Mesendoderm (in vitro differentiated cells): ENCODE data around the gene GMIP.

ENCODE experiments used
- DNase-seq: peaks from one replicate; pipeline ENCODE4 v3.0.0; 2013
- H2AK5ac ChIP-seq: 2 replicates; pipeline ENCODE4 v1.6.1; 2013; ENCODE audit warnings: low read length, inconsistent platforms
- H2BK120ac ChIP-seq: 2 replicates; pipeline ENCODE4 v1.6.1; 2013; ENCODE audit warnings: low read depth, mild to moderate bottlenecking, low read length, moderate library complexity, mixed read lengths
- H2BK15ac ChIP-seq: replicated peaks from 2 replicates; pipeline ENCODE4 v1.6.1; 2013; ENCODE audit warnings: low read depth, mild to moderate bottlenecking, moderate library complexity
- H2BK5ac ChIP-seq: 2 replicates; pipeline ENCODE4 v1.6.1; 2013; ENCODE audit warnings: low read length, inconsistent platforms
- H3K18ac ChIP-seq: 2 replicates; pipeline ENCODE4 v1.6.1; 2013; ENCODE audit warnings: mild to moderate bottlenecking, low read length, mixed read lengths
- H3K23ac ChIP-seq: one replicate; pipeline ENCODE4 v1.6.1; 2013; ENCODE audit warnings: low read length
- H3K27ac ChIP-seq: 2 replicates; pipeline ENCODE4 v1.5.1; 2013; ENCODE audit warnings: low read depth, mild to moderate bottlenecking, inconsistent platforms, low read length, moderate library complexity
- H3K27me3 ChIP-seq: 2 replicates; pipeline ENCODE4 v1.6.1; 2013; ENCODE audit warnings: low read length, control low read depth, mild to moderate bottlenecking, inconsistent platforms; ENCODE audit not compliant: insufficient read depth, poor library complexity
- H3K36me3 ChIP-seq: 2 replicates; pipeline ENCODE4 v1.6.1; 2013; ENCODE audit warnings: low read length, inconsistent platforms; ENCODE audit not compliant: control insufficient read depth, insufficient read depth
- H3K4ac ChIP-seq: one replicate; pipeline ENCODE4 v1.6.1; 2013; ENCODE audit warnings: low read depth, mild to moderate bottlenecking, low read length, moderate library complexity
- H3K4me1 ChIP-seq: 2 replicates; pipeline ENCODE4 v1.6.1; 2013; ENCODE audit warnings: low read depth, low read length, inconsistent platforms; ENCODE audit not compliant: control insufficient read depth
- H3K4me2 ChIP-seq: 2 replicates; pipeline ENCODE4 v1.6.1; 2013; ENCODE audit warnings: low read length
- H3K4me3 ChIP-seq: 2 replicates; pipeline ENCODE4 v1.5.1; 2013; ENCODE audit warnings: mild to moderate bottlenecking, low read length
- H3K56ac ChIP-seq: one replicate; pipeline ENCODE4 v1.6.1; 2013; ENCODE audit warnings: low read length
- H3K79me1 ChIP-seq: 2 replicates; pipeline ENCODE4 v1.6.1; 2013; ENCODE audit warnings: low read length, inconsistent platforms
- H3K79me2 ChIP-seq: 2 replicates; pipeline ENCODE4 v1.6.1; 2013; ENCODE audit warnings: mild to moderate bottlenecking, low read length; ENCODE audit not compliant: control insufficient read depth, insufficient read depth
- H3K9ac ChIP-seq: 2 replicates; pipeline ENCODE4 v1.6.1; 2013; ENCODE audit warnings: low read length, inconsistent platforms
- H4K5ac ChIP-seq: one replicate; pipeline ENCODE4 v1.6.1; 2013; ENCODE audit warnings: low read length
- H4K8ac ChIP-seq: one replicate; pipeline ENCODE4 v1.6.1; 2013; ENCODE audit warnings: low read depth, mild to moderate bottlenecking, control low read depth, low read length, moderate library complexity
- WGBS: extraction: QIAGEN DNeasy Blood & Tissue Kit; methylation state at CpG from one replicate; pipeline ENCODE4 v1.1.7; 2013; ENCODE audit warnings: low lambda C conversion rate, missing lambda C conversion rate; ENCODE audit not compliant: insufficient coverage; ENCODE audit errors: extremely low coverage; 5-methylcytosine and 5-hydroxymethylcytosine counted together

GMIP gene

GRCh38 chr19:19656451-19657396 lies 13.3 kb upstream of the GMIP start:
- Histone ChIP-seq H3K4me1 (no peaks in the 10 kb centered on the region), H3K36me3 (peaks cover 28% of the 10 kb centered on the region)

DNA sequence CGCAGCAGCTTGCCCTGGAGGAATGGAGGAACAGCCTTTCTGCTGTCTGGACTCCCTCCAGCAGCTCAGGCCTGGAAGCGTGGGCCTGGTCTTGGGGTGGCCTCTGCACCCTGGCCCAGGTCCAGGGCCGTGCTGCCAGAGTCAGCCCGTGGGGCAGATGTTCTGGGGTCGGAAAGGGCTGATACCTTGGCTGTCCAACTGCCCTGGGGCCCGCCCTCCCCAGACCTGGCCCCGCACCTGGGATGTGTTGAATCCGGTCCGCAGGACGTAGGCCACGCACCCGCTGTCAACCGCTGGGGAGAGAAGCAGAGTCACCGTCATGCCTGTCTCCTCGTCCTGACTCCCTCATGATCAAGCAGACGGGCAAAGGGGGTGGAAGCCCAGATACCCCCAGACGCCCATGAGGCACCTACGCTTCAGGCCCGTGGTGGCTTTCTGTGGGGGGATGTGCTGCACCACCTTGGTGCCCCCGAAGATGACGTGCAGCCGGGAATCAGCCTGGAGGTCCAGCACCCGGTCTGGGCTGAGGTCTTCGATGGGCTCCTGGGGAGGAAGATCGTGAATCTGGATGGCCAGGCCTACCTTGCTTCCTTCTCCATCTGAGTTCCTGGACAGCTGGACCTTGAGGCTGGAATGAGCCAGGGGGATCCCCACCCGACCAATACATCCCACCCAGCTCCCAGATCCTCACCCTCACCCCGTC lies 12.3 kb upstream of the GMIP start:
- no peak for DNase-seq
- no peak overlapping the region for H3K56ac ChIP-seq
- H3K4me3 ChIP-seq = no peak overlapping the region
- no peak overlapping the region for H3K23ac ChIP-seq
- no peak overlapping the region for H2BK15ac ChIP-seq
- H3K27me3 ChIP-seq = no peaks in the 10 kb centered on the region
- WGBS = no CpG with 5 or more reads among the region's 27 CpGs
- no peak overlapping the region for H4K8ac ChIP-seq
- peaks cover 3% of the 10 kb centered on the region for H3K79me2 ChIP-seq
- H2BK120ac ChIP-seq = no peak overlapping the region
- no peak overlapping the region for H3K4me2 ChIP-seq
- no peak overlapping the region for H3K4ac ChIP-seq
- H3K79me1 ChIP-seq = peaks cover 8% of the 10 kb centered on the region
- H2AK5ac ChIP-seq = no peak overlapping the region
- no peaks in the 10 kb centered on the region for H3K4me1 ChIP-seq
- no peak overlapping the region for H3K27ac ChIP-seq
- H3K9ac ChIP-seq = no peak overlapping the region
- no peak overlapping the region for H4K5ac ChIP-seq
- no peak overlapping the region for H3K18ac ChIP-seq
- H3K36me3 ChIP-seq = peaks cover 33% of the 10 kb centered on the region
- H2BK5ac ChIP-seq = no peak overlapping the region

More at GRCh38 chr19:19656451-19657396, 13.3 kb upstream of the GMIP start:
- Histone ChIP-seq H3K56ac (no peak overlapping the region), H3K79me2 (peaks cover 11% of the 10 kb centered on the region), H3K18ac (no peak overlapping the region), H3K9ac (no peak overlapping the region), H3K23ac (no peak overlapping the region), H3K4ac (no peak overlapping the region), H2AK5ac (no peak overlapping the region), H3K4me3 (no peak overlapping the region), H3K27ac (no peak overlapping the region), H3K79me1 (peaks cover 15% of the 10 kb centered on the region), H4K5ac (no peak overlapping the region), H2BK15ac (no peak overlapping the region), H3K4me2 (no peak overlapping the region), H3K27me3 (no peaks in the 10 kb centered on the region), H4K8ac (no peak overlapping the region), H2BK5ac (no peak overlapping the region), H2BK120ac (no peak overlapping the region)
- no peak for DNase-seq
- WGBS = no CpG with 5 or more reads among the region's 33 CpGs

- no peak overlapping the region for H3K9ac ChIP-seq
- no peak overlapping the region for H3K4ac ChIP-seq
- H3K23ac ChIP-seq = no peak overlapping the region
- H3K79me1 ChIP-seq = peaks cover 8% of the 10 kb centered on the region
- H3K18ac ChIP-seq = no peak overlapping the region
- H2BK5ac ChIP-seq = no peak overlapping the region
- peaks cover 3% of the 10 kb centered on the region for H3K79me2 ChIP-seq
- no peak overlapping the region for H2BK15ac ChIP-seq
- H3K4me2 ChIP-seq = no peak overlapping the region
- no peaks in the 10 kb centered on the region for H3K4me1 ChIP-seq
- no peak overlapping the region for H4K8ac ChIP-seq
- H3K27me3 ChIP-seq = no peaks in the 10 kb centered on the region
- H3K36me3 ChIP-seq = peaks cover 36% of the 10 kb centered on the region
- no peak for DNase-seq
- H2BK120ac ChIP-seq = no peak overlapping the region
- no peak overlapping the region for H3K56ac ChIP-seq
- WGBS = no CpG with 5 or more reads among the region's 22 CpGs
- no peak overlapping the region for H4K5ac ChIP-seq
- H2AK5ac ChIP-seq = no peak overlapping the region
- no peak overlapping the region for H3K27ac ChIP-seq
- H3K4me3 ChIP-seq = no peak overlapping the region
Measured at GRCh38 chr19:19655051-19655594, 11.7 kb upstream of the GMIP start.

- H2BK15ac ChIP-seq = no peak overlapping the region
Measured at GRCh38 chr19:19654441-19654840, 11.0 kb upstream of the GMIP start.

DNA sequence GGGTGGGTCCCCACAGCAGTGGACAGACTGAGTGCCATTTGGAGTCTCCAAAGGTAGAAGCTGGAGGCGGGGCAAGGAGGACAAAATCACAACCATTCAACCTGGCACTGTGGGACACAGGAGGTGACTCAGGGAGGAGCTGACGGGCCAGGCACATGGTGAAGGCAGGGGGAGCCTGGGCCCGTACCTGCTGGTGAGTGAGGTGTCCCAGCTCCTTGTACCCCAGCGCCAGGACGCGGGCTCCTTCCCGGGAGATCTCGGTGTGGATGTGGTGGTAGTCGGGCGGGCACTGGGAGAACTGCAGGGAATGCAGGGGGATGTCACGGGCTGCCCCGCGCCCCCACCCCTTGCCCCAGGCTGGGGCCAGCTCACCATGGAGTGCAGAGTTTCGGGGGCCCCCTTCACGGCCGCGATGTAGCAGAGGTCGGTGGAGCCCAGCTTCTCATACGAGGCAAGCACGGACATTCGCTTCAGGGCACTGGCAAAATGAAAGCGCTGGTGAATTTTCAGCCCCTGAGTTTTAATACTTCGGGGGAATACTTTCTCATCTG lies 10.2 kb upstream of the GMIP start:
- H2BK5ac ChIP-seq = no peak overlapping the region
- peaks cover 33% of the 10 kb centered on the region for H3K36me3 ChIP-seq
- no CpG with 5 or more reads among the region's 23 CpGs for WGBS

More at GRCh38 chr19:19654441-19654840, 11.0 kb upstream of the GMIP start:
- H3K27ac ChIP-seq = no peak overlapping the region
- no peak overlapping the region for H3K23ac ChIP-seq
- peaks cover 2% of the 10 kb centered on the region for H3K79me1 ChIP-seq
- H3K36me3 ChIP-seq = peaks cover 33% of the 10 kb centered on the region
- H3K79me2 ChIP-seq = no peaks in the 10 kb centered on the region
- H3K18ac ChIP-seq = no peak overlapping the region
- H4K8ac ChIP-seq = no peak overlapping the region
- no peak overlapping the region for H4K5ac ChIP-seq
- H3K9ac ChIP-seq = no peak overlapping the region
- H3K4me2 ChIP-seq = no peak overlapping the region
- no peak overlapping the region for H2AK5ac ChIP-seq
- no peak overlapping the region for H3K56ac ChIP-seq
- no peaks in the 10 kb centered on the region for H3K4me1 ChIP-seq
- H3K27me3 ChIP-seq = no peaks in the 10 kb centered on the region
- no CpG with 5 or more reads among the region's 15 CpGs for WGBS
- no peak overlapping the region for H2BK120ac ChIP-seq
- DNase-seq = no peak
- no peak overlapping the region for H3K4ac ChIP-seq
- H3K4me3 ChIP-seq = no peak overlapping the region
- no peak overlapping the region for H2BK5ac ChIP-seq

More for the DNA sequence above, 10.2 kb upstream of the GMIP start:
- H3K4me1 ChIP-seq = no peaks in the 10 kb centered on the region
- H4K5ac ChIP-seq = no peak overlapping the region
- H2AK5ac ChIP-seq = no peak overlapping the region
- no peak overlapping the region for H3K4me3 ChIP-seq
- no peaks in the 10 kb centered on the region for H3K27me3 ChIP-seq
- no peak overlapping the region for H3K18ac ChIP-seq
- no peak overlapping the region for H2BK15ac ChIP-seq
- peaks cover 2% of the 10 kb centered on the region for H3K79me1 ChIP-seq
- no peaks in the 10 kb centered on the region for H3K79me2 ChIP-seq
- no peak overlapping the region for H3K4ac ChIP-seq
- no peak overlapping the region for H3K56ac ChIP-seq
- no peak overlapping the region for H3K23ac ChIP-seq
- no peak overlapping the region for H3K9ac ChIP-seq
- no peak overlapping the region for H3K27ac ChIP-seq
- H4K8ac ChIP-seq = no peak overlapping the region
- H2BK120ac ChIP-seq = no peak overlapping the region
- DNase-seq = no peak
- H3K4me2 ChIP-seq = no peak overlapping the region
